ENCODE data around the gene LARGE1. TPM values are rescaled to one million over a fixed set of nuclear protein-coding genes. Genes with fewer than 3 reads are reported as not detected.
"Not testable (repeated sequence)": the region's sequence is repeated elsewhere in the genome, so short reads cannot be mapped to it uniquely, and the experiment has no call there.

The LARGE1 gene
- polyA plus RNA-seq, 6 donors from 2014 or later = 3.6 to 9.5 (median 5.6) TPM

DNA sequence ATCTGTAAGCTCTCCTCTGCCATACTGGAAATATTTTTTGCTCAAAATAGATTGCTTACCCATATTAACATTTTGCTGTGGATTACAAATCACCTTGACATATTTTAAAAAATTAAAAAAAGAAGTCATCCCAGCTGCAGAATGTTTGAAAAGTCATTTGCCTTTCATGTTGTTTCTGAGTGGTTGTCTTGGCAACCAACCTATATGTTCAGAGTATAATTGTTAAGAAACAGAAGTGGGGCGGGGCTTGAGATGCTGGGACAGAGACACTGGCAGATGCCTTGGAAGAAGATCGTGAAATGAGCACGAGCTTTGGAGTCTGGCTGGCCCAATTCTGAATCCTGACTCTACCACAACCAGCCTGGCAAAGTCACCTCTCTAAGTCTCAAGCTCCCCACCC is 348.2 kb downstream of the LARGE1 start:
- H3K36me3 Mint-ChIP-seq = no peaks in the 10 kb centered on the region
- H3K27ac Mint-ChIP-seq = peak overlapping the region; percentile 59 to 99 (median 92)
- H3K4me1 Mint-ChIP-seq = peaks cover 86 to 98% (median 93%) of the 10 kb centered on the region in 3 donors
- ATAC-seq (ENCODE audit: low read depth in 2 of 2) (no peak), DNase-seq (no peak)
- H3K27me3 Mint-ChIP-seq = no peaks in the 10 kb centered on the region
- peak overlapping the region in 4 of 8 donors; percentile 26 to 58 (median 49) for H3K4me3 Mint-ChIP-seq
- H3K9me3 Mint-ChIP-seq = no peaks in the 10 kb centered on the region

DNA sequence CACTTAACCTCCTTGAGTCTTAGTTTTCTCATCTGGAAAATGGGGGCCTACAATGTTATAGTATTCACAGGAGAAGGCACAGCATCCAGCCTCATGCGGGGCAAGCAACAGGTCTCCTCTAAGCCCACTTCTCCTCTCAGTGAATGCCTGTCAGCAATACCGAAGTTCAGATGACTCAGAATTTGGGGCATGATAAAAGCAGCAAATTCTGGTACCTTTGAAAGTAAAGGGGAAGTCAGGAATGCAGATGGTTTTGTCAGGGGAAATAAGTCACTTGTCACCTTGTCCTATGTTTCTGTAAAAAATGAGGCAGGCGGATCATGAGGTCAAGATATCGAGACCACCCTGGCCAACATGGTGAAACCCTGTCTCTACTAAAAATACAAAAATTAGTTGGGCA is 350.2 kb downstream of the LARGE1 start:
- ATAC-seq (ENCODE audit: low read depth in 2 of 2) (no peak), DNase-seq (no peak)
- H3K27ac Mint-ChIP-seq = peak overlapping the region; percentile 94 to 99 (median 98)
- peaks cover 0 to 4% (median 0%) of the 10 kb centered on the region in 7 donors for H3K9me3 Mint-ChIP-seq
- H3K4me1 Mint-ChIP-seq = peaks cover 82 to 97% (median 89%) of the 10 kb centered on the region in 3 donors
- peak overlapping the region; percentile 17 to 92 (median 82) for H3K4me3 Mint-ChIP-seq
- no peaks in the 10 kb centered on the region for H3K27me3 Mint-ChIP-seq
- peaks cover 0 to 5% of the 10 kb centered on the region in 2 donors for H3K36me3 Mint-ChIP-seq

DNA sequence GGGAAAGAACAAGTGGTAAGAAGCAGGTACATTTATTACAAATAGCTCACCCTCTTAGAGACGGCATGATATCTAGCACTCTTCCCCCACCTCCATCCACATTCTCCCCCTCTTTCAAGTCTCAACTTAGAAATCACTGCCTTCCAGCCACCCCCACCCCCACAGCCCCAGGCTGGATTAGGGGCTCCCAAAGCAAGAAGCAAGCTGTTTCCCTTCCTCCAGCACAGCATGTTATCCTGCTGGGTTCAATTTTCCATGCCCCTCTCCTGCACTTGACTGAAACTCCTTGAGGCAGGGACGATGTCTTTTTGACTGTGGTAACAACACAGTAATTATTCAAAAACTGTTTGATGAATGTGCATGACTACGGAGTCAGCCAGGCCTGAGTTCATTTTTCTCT is 350.7 kb downstream of the LARGE1 start:
- ATAC-seq (ENCODE audit: low read depth in 2 of 2) = no peak
- Mint-ChIP-seq H3K4me3 (peak overlapping the region; percentile 17 to 92 (median 82)), H3K9me3 (peaks cover 0 to 4% (median 0%) of the 10 kb centered on the region in 7 donors), H3K27me3 (no peaks in the 10 kb centered on the region), H3K36me3 (peaks cover 0 to 5% of the 10 kb centered on the region in 2 donors), H3K27ac (peak overlapping the region; percentile 94 to 99 (median 98)), H3K4me1 (peaks cover 80 to 96% (median 87%) of the 10 kb centered on the region in 3 donors)
- no peak for DNase-seq

DNA sequence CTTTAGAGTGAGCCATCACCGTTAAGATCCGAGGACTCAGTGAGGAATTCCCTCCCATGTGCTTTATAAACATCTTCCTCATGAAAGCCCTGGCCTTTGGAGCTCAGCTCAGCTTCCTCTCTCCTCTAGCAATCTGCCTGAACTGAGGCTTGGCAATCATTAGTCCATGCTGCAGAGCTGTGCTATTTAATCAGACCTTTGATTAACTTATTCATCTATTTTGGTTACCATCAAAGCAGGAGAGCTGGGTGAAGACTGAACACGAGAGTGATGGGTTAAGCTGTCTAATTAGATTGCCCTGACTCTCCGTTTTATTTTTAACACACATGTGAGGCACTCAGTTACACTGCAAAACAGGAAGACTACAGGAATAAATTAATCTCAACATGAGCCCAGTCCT is 351.3 kb downstream of the LARGE1 start:
- Mint-ChIP-seq H3K27me3 (no peaks in the 10 kb centered on the region), H3K36me3 (peaks cover 0 to 5% of the 10 kb centered on the region in 2 donors), H3K4me1 (peaks cover 81 to 96% (median 87%) of the 10 kb centered on the region in 3 donors), H3K4me3 (peak overlapping the region; percentile 68 to 92 (median 83)), H3K27ac (peak overlapping the region; percentile 94 to 99 (median 98)), H3K9me3 (peaks cover 0 to 4% (median 0%) of the 10 kb centered on the region in 7 donors)
- ATAC-seq (ENCODE audit: low read depth in 2 of 2) (no peak), DNase-seq (peak; percentile 22)

DNA sequence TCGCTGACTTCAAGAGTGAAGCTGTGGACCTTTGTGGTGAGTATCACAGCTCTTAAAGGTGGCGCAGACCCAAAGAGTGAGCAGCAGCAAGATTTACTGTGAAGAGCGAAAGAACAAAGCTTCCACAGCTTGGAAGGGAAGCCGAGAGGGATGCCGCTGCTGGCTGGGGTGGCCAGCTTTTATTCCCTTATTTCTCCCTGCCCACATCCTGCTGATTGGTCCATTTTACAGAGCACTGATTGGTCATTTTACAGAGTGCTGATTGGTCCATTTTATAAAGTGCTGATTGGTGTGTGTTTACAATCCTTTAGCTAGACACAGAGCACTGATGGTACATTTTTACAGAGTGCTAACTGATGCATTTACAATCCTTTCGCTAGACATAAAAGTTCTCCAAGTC is 353.8 kb downstream of the LARGE1 start:
- Mint-ChIP-seq H3K4me1 (peaks cover 81 to 96% (median 86%) of the 10 kb centered on the region in 3 donors), H3K4me3 (peak overlapping the region in 4 of 8 donors; percentile 54 to 69 (median 62))
- not testable (repeated sequence) for ATAC-seq (ENCODE audit: low read depth in 2 of 2)

DNA sequence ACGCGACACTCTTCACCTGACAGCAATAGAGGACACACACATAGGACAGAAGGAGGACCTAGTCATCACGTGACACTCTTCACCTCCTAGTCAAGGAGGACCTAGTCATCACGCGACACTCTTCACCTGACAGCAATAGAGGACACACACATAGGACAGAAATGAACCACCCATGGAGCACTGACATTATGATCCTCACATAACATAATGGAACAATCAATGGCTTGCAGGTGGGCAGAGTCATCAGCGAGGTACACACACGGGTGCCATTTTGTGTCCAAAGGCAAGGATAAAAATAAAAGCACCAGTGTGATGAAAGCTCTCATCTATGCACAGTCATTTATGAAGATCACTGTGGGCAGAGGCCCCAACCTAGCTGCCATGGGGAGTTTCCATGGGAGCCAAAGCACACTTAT is 354.7 kb downstream of the LARGE1 start:
- ATAC-seq (ENCODE audit: low read depth in 2 of 2) = no peak
- no peak for DNase-seq
- Mint-ChIP-seq H3K27ac (peak overlapping the region in 4 of 6 donors; percentile 35 to 94 (median 80)), H3K4me1 (peaks cover 72 to 92% (median 82%) of the 10 kb centered on the region in 3 donors), H3K27me3 (no peaks in the 10 kb centered on the region), H3K4me3 (peak overlapping the region in 4 of 8 donors; percentile 2 to 73 (median 28)), H3K9me3 (peaks cover 0 to 4% (median 0%) of the 10 kb centered on the region in 7 donors), H3K36me3 (peaks cover 0 to 16% of the 10 kb centered on the region in 2 donors)

More for the DNA sequence above, 353.8 kb downstream of the LARGE1 start:
- not testable (repeated sequence) for H3K27me3 Mint-ChIP-seq, DNase-seq, H3K9me3 Mint-ChIP-seq
- peaks cover 0 to 16% of the 10 kb centered on the region in 2 donors for H3K36me3 Mint-ChIP-seq
- peak overlapping the region in 4 of 6 donors; percentile 65 to 94 (median 78) for H3K27ac Mint-ChIP-seq

DNA sequence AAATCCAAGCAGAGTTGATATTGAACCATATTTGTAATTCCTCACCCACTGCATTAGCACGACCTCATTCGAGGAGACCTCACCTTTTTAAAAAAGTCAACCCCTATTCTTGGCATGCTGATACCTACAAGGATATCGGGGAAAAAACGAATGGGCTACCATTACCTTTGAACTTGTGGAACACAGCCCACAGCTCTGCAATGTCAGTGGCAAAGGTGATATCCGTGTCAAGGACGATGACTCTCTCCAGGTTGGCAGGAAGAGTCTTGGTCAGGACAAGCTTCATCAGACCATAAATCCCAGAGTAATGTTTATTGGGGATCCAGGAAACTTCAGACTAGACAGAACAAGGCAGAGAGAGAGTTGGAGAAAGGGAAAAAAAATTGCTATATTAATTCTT is 355.6 kb downstream of the LARGE1 start:
- Mint-ChIP-seq H3K4me1 (peaks cover 70 to 86% (median 73%) of the 10 kb centered on the region in 3 donors), H3K9me3 (peaks cover 0 to 4% (median 0%) of the 10 kb centered on the region in 7 donors), H3K27me3 (no peaks in the 10 kb centered on the region), H3K36me3 (peaks cover 4 to 16% of the 10 kb centered on the region in 2 donors), H3K27ac (peak overlapping the region in 5 of 6 donors; percentile 4 to 87 (median 73)), H3K4me3 (peak overlapping the region in 6 of 8 donors; percentile 7 to 54 (median 24))
- DNase-seq = no peak
- no peak for ATAC-seq (ENCODE audit: low read depth in 2 of 2)

DNA sequence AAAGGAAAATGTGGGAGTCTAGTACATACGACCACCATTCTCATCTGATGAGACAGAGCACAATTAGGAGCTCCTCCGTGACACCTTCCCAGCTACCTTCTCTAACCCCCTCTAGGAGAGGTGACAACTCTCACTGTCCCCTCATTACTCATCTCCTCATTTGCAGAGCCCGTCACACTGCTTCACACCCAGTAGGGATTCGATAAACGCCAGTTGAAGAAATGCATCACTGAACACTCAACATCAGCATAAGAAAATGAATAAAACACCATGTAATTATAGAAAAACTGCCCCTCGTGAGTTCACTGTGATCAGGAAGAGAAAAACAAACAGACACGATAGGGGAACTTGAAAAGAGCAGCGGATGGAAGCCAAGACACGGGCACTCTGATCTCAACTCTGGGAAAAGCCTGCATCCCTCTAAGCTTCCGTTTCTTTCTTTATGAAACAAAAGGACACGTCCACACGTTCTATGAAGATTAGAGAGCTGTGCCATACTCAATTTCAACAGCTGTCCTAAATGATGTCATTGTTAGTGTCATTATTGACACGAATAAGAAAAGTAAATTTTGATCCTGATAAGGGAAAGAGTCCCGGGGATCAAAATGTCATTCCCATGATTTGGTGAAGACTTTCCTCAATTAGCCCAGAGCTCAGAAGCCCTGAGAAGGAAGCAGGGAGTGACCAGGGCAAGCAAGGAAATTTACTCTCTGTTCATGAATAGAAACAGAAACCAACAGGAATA is 356.9 kb downstream of the LARGE1 start:
- ATAC-seq (ENCODE audit: low read depth in 2 of 2) = peak in 1 of 2 donors; percentile 3
- peaks cover 0 to 4% (median 0%) of the 10 kb centered on the region in 7 donors for H3K9me3 Mint-ChIP-seq
- H3K36me3 Mint-ChIP-seq = peaks cover 6 to 17% of the 10 kb centered on the region in 2 donors
- DNase-seq = peak; percentile 33
- no peaks in the 10 kb centered on the region for H3K27me3 Mint-ChIP-seq
- peak overlapping the region; percentile 0 to 78 (median 66) for H3K4me3 Mint-ChIP-seq
- H3K27ac Mint-ChIP-seq = peak overlapping the region in 5 of 6 donors; percentile 9 to 82 (median 60)
- peaks cover 59 to 74% (median 60%) of the 10 kb centered on the region in 3 donors for H3K4me1 Mint-ChIP-seq

DNA sequence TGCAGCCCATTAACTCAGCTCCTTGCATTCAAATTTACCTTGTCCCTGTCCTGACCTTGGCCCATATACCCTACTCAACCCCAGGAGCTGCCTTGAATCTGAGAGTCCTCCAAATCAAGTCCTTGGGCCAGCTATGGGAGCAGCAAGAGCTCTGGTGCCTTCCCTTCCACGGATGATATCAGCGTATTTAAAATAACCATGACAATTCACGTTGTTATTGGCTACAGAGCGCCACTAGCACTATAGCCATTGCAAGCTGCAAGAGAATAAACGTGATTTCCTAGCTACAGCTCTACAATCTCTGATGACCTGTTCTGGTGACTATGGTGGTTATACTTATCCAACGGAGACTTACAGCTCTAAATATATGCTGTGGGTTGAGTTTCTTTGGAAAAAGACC is 357.8 kb downstream of the LARGE1 start:
- Mint-ChIP-seq H3K27ac (peak overlapping the region in 3 of 6 donors; percentile 5 to 82 (median 42)), H3K36me3 (peaks cover 13 to 23% of the 10 kb centered on the region in 2 donors), H3K27me3 (no peaks in the 10 kb centered on the region), H3K9me3 (peaks cover 0 to 4% (median 0%) of the 10 kb centered on the region in 7 donors), H3K4me1 (peaks cover 55 to 69% (median 56%) of the 10 kb centered on the region in 3 donors), H3K4me3 (peak overlapping the region in 5 of 8 donors; percentile 0 to 78 (median 37))
- DNase-seq (no peak), ATAC-seq (ENCODE audit: low read depth in 2 of 2) (no peak)

DNA sequence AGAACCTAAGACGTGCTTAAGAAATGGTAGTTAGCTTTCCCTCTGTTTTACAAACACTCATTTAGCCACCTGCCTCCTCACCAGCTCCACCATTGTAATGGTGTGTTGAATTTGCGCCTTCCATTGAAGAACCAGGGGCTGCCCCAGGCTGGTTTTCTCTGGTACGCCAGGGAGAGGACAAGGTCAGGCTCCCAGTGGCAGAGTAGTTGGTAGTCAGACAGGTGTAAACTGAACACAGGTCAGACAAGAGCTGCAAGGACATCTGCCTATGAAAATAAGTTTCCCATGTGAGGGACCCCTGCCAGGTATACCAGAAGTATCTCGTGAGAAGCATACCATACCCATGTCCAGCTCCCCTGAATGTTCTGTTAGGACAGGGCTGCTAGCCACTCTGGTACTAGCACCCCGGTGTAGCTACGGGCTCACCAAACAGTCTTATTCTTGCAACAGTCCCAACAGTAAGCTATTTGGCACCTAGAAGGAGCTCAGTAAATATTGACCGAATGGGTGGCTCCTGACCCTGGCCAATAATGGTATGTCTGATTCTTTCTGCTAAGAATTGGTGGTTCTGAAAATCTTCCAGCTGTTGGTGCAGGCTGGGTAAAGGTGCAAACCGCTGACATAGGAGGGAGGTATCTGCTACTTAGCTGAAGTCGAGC is 359.0 kb downstream of the LARGE1 start:
- Mint-ChIP-seq H3K9me3 (peaks cover 0 to 4% (median 0%) of the 10 kb centered on the region in 7 donors), H3K27me3 (no peaks in the 10 kb centered on the region), H3K27ac (peak overlapping the region in 2 of 6 donors; percentile 15 to 82), H3K4me1 (peaks cover 45 to 57% (median 47%) of the 10 kb centered on the region in 3 donors), H3K36me3 (peaks cover 13 to 23% of the 10 kb centered on the region in 2 donors), H3K4me3 (no peak overlapping the region)
- ATAC-seq (ENCODE audit: low read depth in 2 of 2) = no peak
- no peak for DNase-seq

DNA sequence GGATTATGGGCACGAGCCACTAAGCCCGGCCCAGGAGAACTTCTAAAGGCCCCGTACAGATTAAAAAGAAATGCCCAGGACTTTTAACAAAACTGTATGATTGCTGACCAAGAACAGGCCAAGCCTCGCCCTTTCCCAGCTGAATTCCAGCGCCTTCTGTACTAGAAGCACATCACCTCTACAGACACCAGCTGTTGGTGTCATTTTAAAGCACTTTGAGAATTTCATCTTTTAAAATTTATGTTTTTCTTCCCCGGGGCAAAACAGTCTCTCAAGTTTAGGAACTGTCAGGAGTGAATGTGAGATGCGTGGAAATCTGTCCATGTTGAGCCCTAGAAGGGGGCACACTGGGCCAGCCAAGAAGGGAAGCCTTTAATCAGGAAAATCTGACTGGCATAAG is 362.4 kb downstream of the LARGE1 start:
- peaks cover 48 to 53% (median 48%) of the 10 kb centered on the region in 3 donors for H3K4me1 Mint-ChIP-seq

DNA sequence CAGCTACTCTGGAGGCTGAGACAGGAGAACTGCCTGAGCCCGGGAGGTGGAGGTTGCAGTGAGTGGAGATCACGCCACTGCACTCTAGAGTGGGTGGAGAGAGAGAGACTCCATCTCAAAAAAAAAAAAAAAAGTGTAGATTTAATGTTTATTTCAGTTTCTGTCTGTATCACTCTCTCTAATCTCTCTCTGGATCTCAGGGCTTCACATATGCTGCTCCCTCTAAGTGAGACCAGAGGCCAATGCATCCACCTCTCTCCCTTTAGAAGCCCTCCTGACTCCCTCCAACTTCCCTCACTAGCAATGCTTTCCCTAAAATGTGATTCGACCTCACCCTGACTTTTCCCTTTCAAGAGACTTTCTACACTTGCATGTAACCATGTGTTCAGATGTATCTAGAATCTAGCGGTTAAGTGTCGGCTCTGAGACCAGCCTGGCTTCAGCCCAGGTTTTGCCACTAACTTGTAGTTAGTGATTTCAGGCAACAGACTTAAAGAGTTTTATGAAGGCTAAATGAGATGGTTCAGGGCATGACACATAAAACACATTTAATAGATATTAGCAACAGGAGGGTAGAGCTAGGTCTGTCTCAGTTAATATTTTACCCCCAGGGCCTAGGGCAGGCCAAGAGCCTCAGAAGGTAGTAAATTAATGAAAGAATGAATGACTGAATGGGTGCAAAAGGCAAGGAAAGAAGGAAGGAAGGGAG is 364.3 kb downstream of the LARGE1 start:
- Mint-ChIP-seq H3K27me3 (no peaks in the 10 kb centered on the region), H3K36me3 (peaks cover 15 to 33% of the 10 kb centered on the region in 2 donors), H3K27ac (peak overlapping the region in 5 of 6 donors; percentile 3 to 76 (median 58)), H3K4me3 (no peak overlapping the region), H3K4me1 (peaks cover 35 to 37% (median 36%) of the 10 kb centered on the region in 3 donors), H3K9me3 (no peaks in the 10 kb centered on the region)
- ATAC-seq (ENCODE audit: low read depth in 2 of 2) (no peak), DNase-seq (no peak)

More for the DNA sequence above, 362.4 kb downstream of the LARGE1 start:
- peak overlapping the region in 1 of 6 donors; percentile 0 for H3K27ac Mint-ChIP-seq
- H3K9me3 Mint-ChIP-seq = no peaks in the 10 kb centered on the region
- peaks cover 26 to 33% of the 10 kb centered on the region in 2 donors for H3K36me3 Mint-ChIP-seq
- H3K27me3 Mint-ChIP-seq = no peaks in the 10 kb centered on the region
- DNase-seq = no peak
- H3K4me3 Mint-ChIP-seq = no peak overlapping the region
- no peak for ATAC-seq (ENCODE audit: low read depth in 2 of 2)
